Activated gamma-delta T cell treated with anti-CD3 and anti-CD28 coated beads, Interleukin-2, amount 50 U/mL, for 16 hours (primary cell): ENCODE data around the gene PPDPF.

Experiments used
- DNase-seq: peaks from one replicate; pipeline ENCODE4 v3.0.0-alpha.2; 2020; ENCODE audit warnings: low read depth

Gene PPDPF

DNA sequence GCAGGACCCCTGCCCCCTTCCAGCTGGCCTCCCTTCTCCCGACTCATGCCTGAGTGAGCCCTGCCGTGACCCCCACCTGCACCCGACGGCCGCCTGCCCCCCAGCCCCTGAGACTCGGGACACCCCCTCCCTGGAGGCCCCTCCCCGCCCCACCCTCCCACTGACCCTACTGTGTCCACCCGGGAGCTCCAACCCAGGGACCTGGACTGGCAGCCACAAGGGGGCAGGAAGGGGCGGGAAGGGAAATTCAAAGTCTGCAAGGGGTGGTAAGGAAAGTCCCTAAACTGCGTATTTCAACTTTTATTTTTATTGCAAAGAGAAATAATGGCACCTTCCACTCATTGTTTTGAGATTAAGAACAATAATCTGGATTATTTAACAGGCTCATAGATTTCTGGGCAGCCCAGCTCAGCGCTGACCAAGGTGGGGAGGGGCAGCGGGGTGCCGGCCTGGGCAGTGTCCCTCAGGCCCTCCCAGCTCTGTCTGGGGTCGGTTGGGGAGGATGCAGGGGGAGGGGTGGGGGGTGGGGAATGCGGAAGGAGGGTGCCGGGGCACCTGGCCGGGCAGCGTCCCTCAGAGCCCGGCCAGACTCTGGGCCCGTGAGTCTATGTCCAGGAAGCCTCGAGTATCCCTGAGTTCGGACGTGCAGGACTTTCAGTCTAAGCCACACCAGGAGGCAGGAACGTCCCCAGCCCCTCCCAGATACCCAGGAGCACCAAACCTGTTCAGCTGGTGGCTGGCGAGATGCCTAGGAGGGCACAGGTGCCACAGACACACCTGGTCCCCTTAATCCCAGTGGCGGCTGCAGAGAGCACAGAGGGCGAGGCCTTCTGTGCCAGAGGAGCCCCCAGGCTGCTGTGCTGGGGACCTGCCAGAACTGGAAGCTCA is 17.9 kb downstream of the PPDPF start:
- DNase-seq = no peak

- no peak for DNase-seq
These were observed 18.5 kb downstream of the PPDPF start for GRCh38 chr20:63539092-63539430.

DNA sequence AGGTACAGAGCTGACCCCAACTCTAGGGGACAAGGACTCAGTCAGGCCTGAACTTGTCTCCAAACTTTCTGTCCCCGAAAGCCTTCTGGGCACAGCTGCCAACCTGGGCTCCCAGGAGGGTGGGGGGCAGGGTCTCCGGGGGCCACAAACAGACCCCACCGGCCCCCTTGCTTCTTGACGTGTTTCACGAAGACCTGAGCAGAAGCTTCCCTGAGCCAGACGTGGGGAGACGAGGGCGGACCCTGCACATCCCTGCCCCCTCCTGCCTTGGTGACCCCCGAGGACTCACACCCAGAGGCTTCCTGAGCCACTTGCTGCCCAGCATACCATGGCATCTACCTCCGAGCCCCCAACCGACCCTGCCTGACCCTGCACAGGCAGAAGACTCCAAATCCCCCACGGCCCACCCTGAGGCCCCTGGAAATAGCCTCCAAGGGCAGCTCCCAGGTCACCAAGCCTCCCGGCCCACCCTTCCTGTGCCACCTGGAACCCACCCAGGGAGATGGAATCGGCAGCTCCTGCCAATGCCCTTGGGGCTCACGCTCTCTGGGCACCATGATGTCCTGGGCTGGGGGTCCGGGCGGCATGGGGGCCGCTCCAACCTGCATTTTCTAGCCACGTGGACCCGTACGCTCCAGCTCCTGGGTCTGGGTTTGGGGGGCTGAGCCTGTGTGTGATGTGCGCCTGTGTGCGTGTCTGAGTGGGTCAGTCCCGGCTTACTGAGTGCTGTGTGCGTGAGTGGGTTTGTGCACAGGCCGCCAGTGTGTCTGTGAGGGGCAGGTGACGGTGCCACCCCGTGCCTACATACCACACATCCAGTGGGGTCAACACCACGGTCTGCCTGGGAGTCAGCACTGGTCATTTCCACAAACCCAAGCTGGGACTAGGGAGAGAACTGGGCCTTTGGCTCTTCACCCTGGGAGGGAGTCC is 19.1 kb downstream of the PPDPF start:
- DNase-seq = no peak

- DNase-seq = no peak
These were observed 20.0 kb downstream of the PPDPF start for GRCh38 chr20:63540417-63541186.

DNA sequence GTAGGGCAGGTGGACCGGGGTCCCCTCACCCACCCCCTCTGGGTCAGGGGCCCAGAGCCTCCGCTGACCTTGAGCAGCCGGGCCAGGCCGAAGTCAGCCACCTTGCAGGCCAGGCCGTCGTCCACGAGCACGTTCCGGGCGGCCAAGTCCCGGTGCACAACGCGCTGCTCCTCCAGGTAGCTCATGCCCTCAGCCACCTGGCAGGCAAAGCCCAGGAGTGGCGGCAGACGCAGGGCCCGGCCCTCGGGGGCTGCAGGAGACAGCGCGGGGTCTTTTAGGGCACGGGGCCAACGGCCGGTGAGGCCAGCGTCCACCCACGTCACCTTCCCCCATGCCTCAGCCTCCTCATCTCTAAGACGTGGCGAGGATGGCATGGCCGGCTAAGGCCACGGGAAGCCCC is 20.8 kb downstream of the PPDPF start:
- DNase-seq = no peak

GRCh38 chr20:63542031-63542559 is 21.5 kb downstream of the PPDPF start:
- no peak for DNase-seq

DNA sequence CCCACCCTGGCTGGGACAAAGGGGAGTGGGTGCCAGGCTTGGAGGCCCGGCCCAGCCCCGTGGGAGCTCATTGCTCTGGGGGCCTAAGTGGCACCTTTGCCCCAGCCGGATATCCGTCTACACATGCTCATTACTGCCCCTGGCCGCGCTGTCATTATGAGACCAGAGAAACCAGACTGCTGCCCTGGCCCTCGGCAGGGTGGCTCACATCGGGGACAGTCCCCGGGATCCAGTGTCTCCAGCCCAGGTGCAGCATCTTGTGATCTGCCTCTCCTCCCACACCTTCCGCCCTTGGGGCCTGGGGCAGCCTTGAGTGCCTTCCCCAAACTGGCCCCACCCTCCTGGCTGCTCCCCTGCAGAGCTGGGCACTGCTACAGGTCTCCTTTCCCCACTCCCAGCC is 22.1 kb downstream of the PPDPF start:
- DNase-seq = no peak

DNA sequence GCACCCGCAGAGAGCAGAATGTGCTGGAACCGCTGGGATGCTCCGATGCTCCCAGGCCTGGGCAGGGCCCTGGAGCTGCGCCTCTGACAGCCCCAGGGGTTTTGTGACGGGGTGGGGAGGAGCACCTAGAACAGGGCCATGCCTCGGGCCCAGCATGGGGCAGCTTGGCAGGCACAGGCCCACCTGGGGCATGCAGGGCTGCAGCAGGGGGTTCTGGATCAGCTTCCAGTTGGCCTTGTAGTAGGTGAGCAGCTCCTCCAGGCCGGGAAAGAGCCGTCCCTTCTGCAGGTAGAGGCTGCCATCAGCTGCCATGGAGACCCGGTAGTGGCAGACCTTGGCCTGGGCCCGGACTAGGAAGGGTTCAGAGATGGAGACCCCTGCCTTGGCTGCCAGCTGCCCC is 22.6 kb downstream of the PPDPF start:
- DNase-seq = no peak

DNA sequence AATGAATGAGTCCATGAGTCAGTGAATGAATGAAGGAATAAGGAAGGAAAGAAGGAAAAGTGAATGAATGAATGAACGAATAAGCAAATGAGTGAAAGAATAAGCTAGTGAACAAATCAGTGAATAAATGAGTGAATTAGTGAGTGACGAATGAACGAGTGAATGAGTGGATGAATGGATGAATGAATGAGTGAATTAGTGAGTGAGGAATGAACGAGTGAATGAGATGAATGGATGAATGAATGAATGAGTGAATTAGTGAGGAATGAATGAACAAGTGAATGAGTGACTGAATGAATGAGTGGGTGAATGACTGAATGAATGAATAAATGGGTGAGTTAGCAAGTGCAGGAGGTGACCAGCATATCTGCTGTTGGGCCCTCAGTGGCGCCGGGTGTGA is 23.2 kb downstream of the PPDPF start:
- DNase-seq = no peak

GRCh38 chr20:63544241-63544957 is 23.8 kb downstream of the PPDPF start:
- no peak for DNase-seq

GRCh38 chr20:63544958-63545516 is 24.5 kb downstream of the PPDPF start:
- DNase-seq = no peak

GRCh38 chr20:63545814-63546213 is 25.2 kb downstream of the PPDPF start:
- DNase-seq = no peak

DNA sequence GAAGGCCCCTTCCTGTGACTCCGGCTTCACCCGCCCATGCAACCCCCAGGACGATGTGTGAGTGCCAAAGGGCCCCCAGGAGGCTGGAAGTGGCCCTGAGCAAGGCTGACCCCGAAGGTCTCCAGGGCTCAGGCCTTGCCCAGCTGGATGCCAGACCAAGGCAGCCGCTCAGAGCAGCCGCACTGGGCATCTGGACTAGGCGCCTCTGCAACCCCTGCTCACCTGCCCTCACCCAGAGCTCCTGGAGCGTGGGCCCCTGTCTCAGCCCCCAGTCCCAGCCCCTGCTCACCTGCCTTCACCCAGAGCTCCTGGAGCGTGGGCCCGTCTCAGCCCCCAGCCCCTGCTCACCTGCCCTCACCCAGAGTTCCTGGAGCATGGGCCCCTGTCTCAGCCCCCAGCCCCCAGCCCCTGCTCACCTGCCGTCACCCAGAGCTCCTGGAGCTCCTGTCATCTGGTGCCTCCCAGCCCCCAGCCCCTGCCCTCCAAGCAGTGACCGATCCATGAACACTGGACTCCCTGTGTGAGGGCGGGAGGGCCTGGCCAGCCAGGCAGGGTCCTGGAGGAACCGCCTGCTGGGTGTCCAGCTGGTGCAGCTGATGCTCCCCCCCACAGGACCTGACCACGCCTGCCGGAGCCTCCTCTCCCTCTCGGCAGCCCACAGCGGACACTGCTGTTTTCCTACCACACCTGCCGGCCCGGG is 25.8 kb downstream of the PPDPF start:
- DNase-seq = no peak

DNA sequence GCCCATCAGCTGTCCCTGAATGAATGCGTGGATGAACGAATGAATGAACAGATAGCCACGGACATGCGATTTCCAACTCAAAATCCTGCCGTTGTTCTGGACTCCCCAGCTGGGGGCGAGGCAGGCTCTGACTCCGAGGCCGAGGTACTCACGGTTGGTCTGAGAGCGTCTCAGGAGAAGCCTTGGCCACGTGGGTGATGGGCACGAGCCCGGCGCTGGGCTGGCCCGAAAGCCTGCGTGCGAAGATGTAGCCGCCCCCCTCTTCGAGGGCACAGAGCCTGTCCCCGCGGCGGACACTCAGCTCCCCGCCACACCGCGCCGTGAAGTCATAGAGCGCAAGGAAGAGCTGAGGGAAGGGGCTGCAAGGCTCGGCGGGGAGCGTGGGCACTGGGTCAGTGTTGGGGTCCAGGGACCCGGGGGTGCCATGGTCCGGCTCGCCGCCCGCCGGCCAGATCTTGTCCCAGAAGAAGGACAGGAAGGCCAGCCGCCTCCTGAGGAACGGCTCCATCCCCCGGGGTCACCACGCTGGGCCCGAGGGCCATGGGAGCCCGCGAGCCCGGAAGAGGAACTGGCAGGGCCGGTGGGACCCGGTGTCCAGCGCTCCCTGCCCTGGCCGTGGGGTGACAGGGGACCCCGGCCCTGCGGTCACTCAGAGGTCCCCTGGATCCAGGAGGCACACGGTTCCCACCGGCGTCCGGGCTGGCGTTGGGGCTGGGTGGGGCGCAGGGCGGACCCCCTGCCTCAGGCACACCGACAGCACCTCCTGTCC is 26.6 kb downstream of the PPDPF start:
- no peak for DNase-seq

DNA sequence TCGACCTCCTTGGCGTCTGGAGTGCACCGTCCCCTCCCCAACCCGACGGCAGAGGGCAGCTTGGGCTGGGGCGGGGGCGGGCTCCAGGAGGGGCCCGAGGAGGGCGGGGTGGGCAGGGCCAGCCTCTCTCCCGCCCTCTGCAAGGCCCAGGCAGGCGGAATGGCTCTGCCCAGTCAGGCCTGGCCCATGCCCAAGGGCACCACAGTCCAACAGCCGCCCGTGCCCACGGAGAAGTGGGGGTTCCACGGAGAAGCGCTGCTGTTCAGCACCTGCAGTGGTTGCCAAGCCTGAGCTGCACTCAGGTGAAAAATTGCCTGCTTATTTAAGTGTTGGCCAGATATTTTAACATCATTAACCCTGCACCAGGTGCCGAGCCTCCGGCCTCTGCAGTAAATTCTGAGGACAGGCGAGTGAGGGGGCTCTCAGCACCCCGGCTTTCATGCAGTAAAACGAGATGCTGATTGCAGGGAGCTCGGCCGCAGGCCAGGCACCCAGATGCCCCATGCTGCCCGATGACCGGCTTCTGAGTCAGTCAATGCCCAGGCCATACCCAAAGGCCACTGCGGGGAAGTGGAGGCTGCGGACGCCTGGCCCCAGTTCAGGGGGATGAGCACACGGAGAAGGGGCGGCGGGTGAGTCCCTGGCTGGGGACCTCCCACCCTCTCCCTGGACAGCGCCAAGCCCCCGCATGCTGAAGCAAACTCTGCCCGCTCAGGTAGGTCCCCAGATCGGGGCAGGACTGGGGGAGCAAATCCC is 27.3 kb downstream of the PPDPF start, which contains the start of gene SRMS:
Gene SRMS, minus strand, starts transcription at position 25 of the 756 bp plus-strand sequence. CDS start 286 bp downstream, outside the sequence.
- no peak for DNase-seq

- no peak for DNase-seq
These were observed 28.0 kb downstream of the PPDPF start for GRCh38 chr20:63548542-63548941.

DNA sequence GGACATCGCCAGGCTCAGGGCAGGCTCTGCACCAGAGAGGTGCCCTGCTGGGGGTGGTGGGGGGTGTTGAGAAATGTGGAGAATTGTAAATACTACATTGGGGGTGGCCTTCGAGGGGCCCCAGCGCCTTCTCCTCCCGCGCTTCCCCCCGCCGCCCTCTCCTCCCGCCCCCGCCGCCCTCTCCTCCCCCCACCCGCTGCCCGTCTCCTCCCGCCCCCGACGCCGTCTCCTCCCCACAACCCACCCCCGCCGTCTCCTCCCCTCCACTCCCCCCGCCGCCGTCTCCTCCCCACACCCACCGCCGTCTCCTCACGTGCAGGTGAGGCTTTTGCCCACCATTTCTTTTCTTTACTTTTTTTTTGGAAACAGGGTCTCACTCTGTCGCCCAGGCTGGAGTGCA is 28.5 kb downstream of the PPDPF start:
- no peak for DNase-seq

- DNase-seq = no peak
These were observed 29.2 kb downstream of the PPDPF start for GRCh38 chr20:63549679-63550282.
